Lower leg skin (tissue), 4 donors: ENCODE measurements around the gene CSF2RB. TPM values are rescaled to one million over a fixed set of nuclear protein-coding genes. Genes with fewer than 3 reads are reported as not detected.

Source experiments
- DNase-seq, 2 donors: peaks; one replicate each; pipeline ENCODE4 v3.0.0-alpha.2; 2019; ENCODE audit warnings: low spot score in 2 of 2
- H3K4me3 ChIP-seq: fragments of 200-600 bp; sonication (generic); 2 replicates; pipeline ENCODE4 v1.5.1; 2017; ENCODE audit warnings: mild to moderate bottlenecking, low read depth; ENCODE audit not compliant: poor library complexity, severe bottlenecking
- POLR2A ChIP-seq, 2 donors: fragments of 450-650 bp; IDR thresholded peaks; one replicate each; pipeline ENCODE4 v1.6.1; 2016 to 2017; ENCODE audit warnings: antibody characterized with exemption in 2 of 2, mild to moderate bottlenecking in 1 of 2, moderate library complexity in 1 of 2
- WGBS, 2 donors: methylation state at CpG; one replicate each; pipeline ENCODE4 v1.1.5; 2018; 5-methylcytosine and 5-hydroxymethylcytosine counted together
- intact Hi-C: fragments of 100-400 bp; cut with DNase I; formaldehyde crosslinking; loops from one replicate; pipeline ENCODE4 v1.15.0; 2023; ENCODE audit warnings: low total_unique reads
- total RNA-seq, 4 donors: library from RNA; depleted of rRNA; stranded (reverse); fragments of >200 nt; gene quantifications; one replicate each; pipeline ENCODE4 v1.1.0, GENCODE V29; 2016
- TF ChIP-seq, protein P1 (sequence below), 3 donors: fragments of 450-650 bp; IDR thresholded peaks; one replicate each; pipeline ENCODE4 v1.5.1; 2016; ENCODE audit warnings: antibody characterized with exemption in 3 of 3, mild to moderate bottlenecking in 3 of 3, moderate library complexity in 2 of 3

Gene CSF2RB
- total RNA-seq, 4 donors from 2014 or later, result 3.2 to 10.7 (median 5.5) TPM

DNA sequence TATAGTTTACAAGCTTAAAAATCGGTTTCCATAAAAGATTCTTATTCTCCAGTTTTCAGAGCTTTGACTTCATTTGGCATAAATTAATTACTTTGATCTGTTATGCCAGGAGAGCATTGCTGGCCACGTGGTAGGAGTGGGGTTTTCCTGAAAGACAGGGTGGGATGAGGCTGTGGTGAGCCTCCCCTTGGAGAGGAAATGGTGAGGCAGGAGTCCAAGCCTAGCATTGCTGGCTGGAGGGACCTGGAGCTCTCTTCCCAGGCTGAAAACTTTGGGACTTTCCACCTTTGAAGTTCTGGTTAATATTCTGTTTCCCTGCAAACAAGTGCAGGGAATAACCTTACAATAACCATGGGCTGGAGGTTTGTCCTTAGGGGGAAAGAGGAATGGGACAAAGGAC lies 21.1 kb upstream of the CSF2RB start:
- H3K4me3 ChIP-seq, result no peak overlapping the region
- WGBS, 2 donors, result 22 to 24% methylated on average over 2 of the region's 2 CpGs
- TF ChIP-seq, protein P1, sequence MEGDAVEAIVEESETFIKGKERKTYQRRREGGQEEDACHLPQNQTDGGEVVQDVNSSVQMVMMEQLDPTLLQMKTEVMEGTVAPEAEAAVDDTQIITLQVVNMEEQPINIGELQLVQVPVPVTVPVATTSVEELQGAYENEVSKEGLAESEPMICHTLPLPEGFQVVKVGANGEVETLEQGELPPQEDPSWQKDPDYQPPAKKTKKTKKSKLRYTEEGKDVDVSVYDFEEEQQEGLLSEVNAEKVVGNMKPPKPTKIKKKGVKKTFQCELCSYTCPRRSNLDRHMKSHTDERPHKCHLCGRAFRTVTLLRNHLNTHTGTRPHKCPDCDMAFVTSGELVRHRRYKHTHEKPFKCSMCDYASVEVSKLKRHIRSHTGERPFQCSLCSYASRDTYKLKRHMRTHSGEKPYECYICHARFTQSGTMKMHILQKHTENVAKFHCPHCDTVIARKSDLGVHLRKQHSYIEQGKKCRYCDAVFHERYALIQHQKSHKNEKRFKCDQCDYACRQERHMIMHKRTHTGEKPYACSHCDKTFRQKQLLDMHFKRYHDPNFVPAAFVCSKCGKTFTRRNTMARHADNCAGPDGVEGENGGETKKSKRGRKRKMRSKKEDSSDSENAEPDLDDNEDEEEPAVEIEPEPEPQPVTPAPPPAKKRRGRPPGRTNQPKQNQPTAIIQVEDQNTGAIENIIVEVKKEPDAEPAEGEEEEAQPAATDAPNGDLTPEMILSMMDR (IDR thresholded peaks at IDR 0.05), result no peak
- TF ChIP-seq POLR2A (IDR thresholded peaks at IDR 0.05), result no peak
- DNase-seq, result no peak
- intact Hi-C loops, result no loop called here

DNA sequence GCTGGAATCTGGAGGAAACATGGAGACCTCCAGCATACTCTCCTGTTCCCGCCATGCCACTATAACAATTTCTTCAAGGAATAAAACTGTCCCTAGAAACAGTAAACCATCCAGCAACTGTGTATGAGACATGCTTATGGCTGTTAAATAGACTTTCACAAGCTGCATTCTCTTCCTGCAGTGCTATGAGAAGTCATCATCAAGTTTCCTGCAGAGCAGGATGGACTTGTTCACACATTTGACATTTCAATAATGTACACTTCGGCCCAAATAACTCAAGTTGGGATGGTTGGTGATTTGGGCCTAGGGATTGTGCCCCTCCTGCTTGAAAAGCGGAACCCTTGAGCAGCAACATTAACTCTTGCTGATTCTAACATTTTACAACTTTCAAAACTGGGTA lies 20.2 kb upstream of the CSF2RB start:
- H3K4me3 ChIP-seq, result no peak overlapping the region
- no peak for DNase-seq
- WGBS, 2 donors, result 78 to 81% methylated on average over 3 of the region's 3 CpGs
- intact Hi-C loops, result no loop called here
- no peak for TF ChIP-seq POLR2A (IDR thresholded peaks at IDR 0.05)
- TF ChIP-seq, protein P1 (IDR thresholded peaks at IDR 0.05), result no peak

DNA sequence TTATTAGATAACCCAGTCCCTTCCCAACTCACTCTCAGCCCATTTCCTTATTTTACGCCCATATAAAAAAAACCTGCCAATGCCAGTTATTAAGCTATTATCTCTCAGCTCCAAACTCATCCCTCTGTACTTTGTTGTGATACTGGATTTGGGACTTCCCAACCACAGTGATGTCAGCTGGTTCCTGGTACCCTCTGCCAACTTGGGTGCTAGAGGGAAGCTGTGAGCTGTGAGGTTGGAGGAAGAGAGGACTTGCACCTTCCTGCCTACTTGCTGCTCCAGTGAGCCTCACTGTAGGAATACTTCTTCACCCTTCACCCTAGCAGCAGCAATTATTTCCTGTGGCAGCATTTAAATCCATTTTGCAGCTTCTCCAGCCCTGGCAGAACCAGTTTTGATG lies 19.2 kb upstream of the CSF2RB start:
- 59 to 70% methylated on average over 1 of the region's 1 CpG for WGBS, 2 donors
- H3K4me3 ChIP-seq, result no peak overlapping the region
- no peak for TF ChIP-seq POLR2A (IDR thresholded peaks at IDR 0.05)
- TF ChIP-seq, protein P1 (IDR thresholded peaks at IDR 0.05), result no peak
- DNase-seq, result no peak
- intact Hi-C loops, result no loop called here

GRCh38 chr22:36897611-36898010 lies 15.8 kb upstream of the CSF2RB start:
- H3K4me3 ChIP-seq, result no peak overlapping the region
- no peak for DNase-seq
- intact Hi-C loops, result no loop called here
- TF ChIP-seq, protein P1 (IDR thresholded peaks at IDR 0.05), result no peak
- no peak for TF ChIP-seq POLR2A (IDR thresholded peaks at IDR 0.05)
- 56 to 64% methylated on average over 3 of the region's 3 CpGs for WGBS, 2 donors

DNA sequence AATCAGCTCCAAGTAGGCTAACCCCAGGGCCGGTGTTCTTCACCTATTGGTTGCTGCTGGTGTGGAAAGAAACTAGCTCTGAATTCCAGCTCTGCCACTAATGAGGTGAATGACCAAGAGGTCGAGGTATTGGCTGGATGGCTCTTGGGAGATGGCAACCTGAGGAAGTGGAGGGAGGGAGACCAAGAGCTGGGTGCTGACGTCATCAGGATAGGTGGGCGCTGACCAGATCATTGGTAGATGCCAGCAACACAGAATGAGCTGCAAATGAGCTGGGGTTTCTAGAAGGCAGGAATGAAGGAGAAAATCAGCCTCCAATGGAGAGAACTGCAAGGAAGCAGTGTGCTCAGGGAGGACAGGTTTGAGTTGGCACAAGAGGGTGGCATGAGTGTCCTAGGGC lies 14.7 kb upstream of the CSF2RB start:
- intact Hi-C loops, result no loop called here
- WGBS, 2 donors, result 87 to 91% methylated on average over 4 of the region's 4 CpGs

GRCh38 chr22:36899498-36899897 lies 13.9 kb upstream of the CSF2RB start:
- no peak overlapping the region for H3K4me3 ChIP-seq
- no peak for DNase-seq
- intact Hi-C loops, result no loop called here
- 78 to 80% methylated on average over 1 of the region's 1 CpG for WGBS, 2 donors
- TF ChIP-seq POLR2A (IDR thresholded peaks at IDR 0.05), result no peak
- TF ChIP-seq, protein P1 (IDR thresholded peaks at IDR 0.05), result no peak

More for the DNA sequence above, 14.7 kb upstream of the CSF2RB start:
- no peak overlapping the region for H3K4me3 ChIP-seq
- DNase-seq, result no peak
- TF ChIP-seq POLR2A (IDR thresholded peaks at IDR 0.05), result no peak
- TF ChIP-seq, protein P1 (IDR thresholded peaks at IDR 0.05), result no peak
